HepG2 (cell line): ENCODE results near the gene USP9Y. TPM values are rescaled to one million over a fixed set of nuclear protein-coding genes. Genes with fewer than 3 reads are reported as not detected.

Experiments
- ATAC-seq: fragments of 200-7000 bp; cut with Tn5 transposase; 3 replicates; pipeline ENCODE4 v1.9.1; 2020; ENCODE audit warnings: mild to moderate bottlenecking, moderate library complexity
- BruUV-seq: library from RNA; stranded (reverse); fragments of 400-500 nt; replicated peaks from 2 replicates; lab custom pipeline; 2021; lab: Mats Ljungman, UMichigan
- CTCF ChIA-PET: fragments of 300-600 bp; formaldehyde crosslinking; extraction: SDS; loops from one replicate; lab custom pipeline; 2021; ENCODE audit warnings: low total read pairs, inconsistent platforms, low intra/inter-chr PET ratio; lab: Yijun Ruan, JAX
- POLR2A ChIA-PET: fragments of 350-600 bp; sonication (Branson Sonifier 250); formaldehyde crosslinking; loops from one replicate; lab custom pipeline; 2020; ENCODE audit warnings: antibody characterized with exemption, inconsistent platforms; lab: Yijun Ruan, JAX
- DNase-seq: peaks from one replicate; pipeline ENCODE4 v3.0.0-alpha.2; 2015; ENCODE audit warnings: low spot score
- FAIRE-seq: peaks from 3 replicates; lab custom pipeline; 2011; peaks lifted over from hg19 to GRCh38; lab: Jason Lieb, UNC
- H2AFZ ChIP-seq: one replicate; pipeline ENCODE4 v1.6.1; 2011; ENCODE audit warnings: low read length, inconsistent platforms
- H3K27ac ChIP-seq: fragments of 300-600 bp; 3 replicates; pipeline ENCODE4 v1.8.0; 2011; ENCODE audit warnings: mixed run types, mild to moderate bottlenecking, mixed read lengths, low read length, inconsistent platforms; ENCODE audit not compliant: insufficient read depth; ENCODE audit errors: extremely low read length
- H3K27me3 ChIP-seq, 2 experiments: fragments of 200-600 bp in 1 of 2; 2 replicates in 1 of 2; 3 replicates in 1 of 2; pipeline versions ENCODE4 v1.6.0 to v1.8.0; 2011; ENCODE audit warnings: low read length in 2 of 2, mild to moderate bottlenecking in 2 of 2, moderate library complexity in 2 of 2, inconsistent platforms in 1 of 2; ENCODE audit not compliant: insufficient read depth in 2 of 2, control insufficient read depth in 1 of 2
- H3K36me3 ChIP-seq, 2 experiments: fragments of 200-600 bp in 1 of 2; replicated peaks in 1 of 2; 2 replicates in 1 of 2; 3 replicates in 1 of 2; pipeline versions ENCODE4 v1.5.1 to v1.8.0; 2011; ENCODE audit warnings: low read length in 2 of 2, inconsistent platforms in 1 of 2; ENCODE audit not compliant: insufficient read depth in 2 of 2, control insufficient read depth in 1 of 2
- H3K4me1 ChIP-seq: 2 replicates; pipeline ENCODE4 v1.5.1; 2012; ENCODE audit warnings: low read length, inconsistent platforms; ENCODE audit not compliant: insufficient read depth
- H3K4me2 ChIP-seq: 2 replicates; pipeline ENCODE4 v1.6.0; 2011; ENCODE audit warnings: low read depth, low read length, inconsistent platforms
- H3K4me3 ChIP-seq, 3 experiments: fragments of 200-600 bp in 1 of 3; sonication (generic), shearing (Covaris generic) in 1 of 3; replicated peaks in 1 of 3; 2 replicates each; pipeline ENCODE4 v1.5.1; 2011 to 2016; ENCODE audit warnings: low read length in 3 of 3, inconsistent platforms in 2 of 3, low read depth in 2 of 3, mild to moderate bottlenecking in 2 of 3, control low read depth in 1 of 3, mixed read lengths in 1 of 3; ENCODE audit not compliant: insufficient read depth in 1 of 3
- H3K79me2 ChIP-seq: one replicate; pipeline ENCODE4 v1.6.1; 2011; ENCODE audit warnings: low read length, inconsistent platforms; ENCODE audit not compliant: insufficient read depth
- H3K9ac ChIP-seq: 2 replicates; pipeline ENCODE4 v1.6.0; 2011; ENCODE audit warnings: mild to moderate bottlenecking, low read depth, low read length, inconsistent platforms; ENCODE audit not compliant: insufficient read depth
- H3K9me3 ChIP-seq: 2 replicates; pipeline ENCODE4 v1.5.1; 2012; ENCODE audit warnings: mild to moderate bottlenecking, low read length
- H4K20me1 ChIP-seq: 2 replicates; pipeline ENCODE4 v1.6.0; 2011; ENCODE audit warnings: inconsistent platforms, mild to moderate bottlenecking, low read length, moderate library complexity; ENCODE audit not compliant: insufficient read depth
- CC2D1A ChIP-seq: sonication (generic); formaldehyde crosslinking; IDR thresholded peaks from 2 replicates; pipeline ENCODE4 v1.8.1; 2023; ENCODE audit warnings: mild to moderate bottlenecking, missing genetic modification reagents
- EEA1 ChIP-seq: sonication (generic); formaldehyde crosslinking; IDR thresholded peaks from 2 replicates; pipeline ENCODE4 v1.5.1; 2020; ENCODE audit warnings: mild to moderate bottlenecking, missing genetic modification reagents, borderline replicate concordance
- ISX ChIP-seq: sonication (generic); formaldehyde crosslinking; conservative IDR thresholded peaks from 2 replicates; pipeline ENCODE4 v1.5.0; 2020; ENCODE audit warnings: missing genetic modification reagents
- MAZ ChIP-seq, 2 experiments: sonication (generic) in 1 of 2; formaldehyde crosslinking in 1 of 2; IDR thresholded peaks; 2 replicates each; pipeline versions ENCODE4 v1.5.0 to v1.6.1; 2012 to 2020; ENCODE audit warnings: low read depth in 2 of 2, mild to moderate bottlenecking in 2 of 2, borderline replicate concordance in 1 of 2, improper control_type of control experiment in 1 of 2, low read length in 1 of 2, missing genetic modification reagents in 1 of 2, moderate library complexity in 1 of 2
- NR2C2 ChIP-seq: sonication (generic); formaldehyde crosslinking; IDR thresholded peaks from 2 replicates; pipeline ENCODE4 v1.4.0; 2020; ENCODE audit warnings: missing genetic modification reagents, mild to moderate bottlenecking, moderate library complexity, borderline replicate concordance
- POLR2G ChIP-seq: fragments of 200-400 bp; formaldehyde crosslinking; IDR thresholded peaks from 2 replicates; pipeline ENCODE4 v1.6.1; 2018; ENCODE audit warnings: mild to moderate bottlenecking, low read depth, low read length, moderate library complexity
- U2AF2 ChIP-seq: fragments of 200-400 bp; formaldehyde crosslinking; IDR thresholded peaks from 2 replicates; pipeline ENCODE4 v1.6.1; 2017; ENCODE audit warnings: low read depth, mild to moderate bottlenecking, low read length
- ZFX ChIP-seq: sonication (generic); formaldehyde crosslinking; IDR thresholded peaks from 2 replicates; pipeline ENCODE4 v1.4.0; 2020; ENCODE audit warnings: mild to moderate bottlenecking, low read depth, missing genetic modification reagents, moderate library complexity
- ZFY ChIP-seq: sonication (generic); formaldehyde crosslinking; IDR thresholded peaks from 2 replicates; pipeline ENCODE4 v1.4.0; 2020; ENCODE audit warnings: missing genetic modification reagents
- ZNF256 ChIP-seq: sonication (generic); formaldehyde crosslinking; conservative IDR thresholded peaks from 2 replicates; pipeline ENCODE4 v1.4.0; 2020; ENCODE audit warnings: missing genetic modification reagents
- WGBS: methylation state at CpG from one replicate; pipeline ENCODE4 v1.1.6; 2017; ENCODE audit warnings: low lambda C conversion rate; 5-methylcytosine and 5-hydroxymethylcytosine counted together
- in situ Hi-C: cut with HindIII; loops from 2 replicates; pipeline ENCODE4 v1.10.0; 2017; ENCODE audit warnings: low pct_unique_long_range_greater_than_20kb; ENCODE audit not compliant: extremely low pct_ligation_motif_present
- intact Hi-C: fragments of 100-400 bp; cut with micrococcal nuclease; formaldehyde crosslinking; loops from one replicate; pipeline ENCODE4 v1.10.0; 2022; ENCODE audit not compliant: unreplicated experiment
- polyA plus RNA-seq, 8 experiments: library from polyadenylated mRNA; depleted of rRNA in 3 of 8; stranded (reverse) in 7 of 8; unstranded in 1 of 8; fragments of >200 nt; fragmentation: Illumina TruSeq in 4 of 8; extraction: Trizol in 4 of 8; gene quantifications; 2 replicates each; pipeline versions ENCODE4 v1.2.1 to v1.2.3, GENCODE V29; 2011 to 2016; ENCODE audit warnings: low read depth in 4 of 8, missing spikeins in 1 of 8, mixed read lengths in 1 of 8; ENCODE audit not compliant: insufficient read depth in 1 of 8
- total RNA-seq, 5 experiments: library from RNA; depleted of rRNA; stranded (reverse); fragments of >200 nt; fragmentation: Illumina TruSeq; extraction: Trizol; gene quantifications; 2 replicates each; pipeline ENCODE4 v1.2.3, GENCODE V29; 2016; ENCODE audit warnings: low read depth in 1 of 5
- TF ChIP-seq, protein P1 (sequence below): sonication (generic); formaldehyde crosslinking; IDR thresholded peaks from 2 replicates; pipeline ENCODE4 v1.4.0; 2020; ENCODE audit warnings: missing genetic modification reagents, mild to moderate bottlenecking, borderline replicate concordance
- TF ChIP-seq, protein P2 (sequence below): sonication (generic); formaldehyde crosslinking; conservative IDR thresholded peaks from 2 replicates; pipeline ENCODE4 v1.8.0; 2022; ENCODE audit warnings: low read depth, missing genetic modification reagents
- TF ChIP-seq, protein P3 (sequence below): sonication (generic); formaldehyde crosslinking; conservative IDR thresholded peaks from 2 replicates; pipeline ENCODE4 v1.8.0; 2022; ENCODE audit warnings: missing genetic modification reagents
- TF ChIP-seq, protein P4 (sequence below): sonication (generic); formaldehyde crosslinking; IDR thresholded peaks from 2 replicates; pipeline ENCODE4 v1.5.0; 2020; ENCODE audit warnings: missing genetic modification reagents

The USP9Y gene
- total and polyA plus RNA-seq, 2 of the 13 experiments (the other 11 are each of a cell fraction or from before 2014, with no cell fraction given) = 14.6 to 41.9 TPM

DNA sequence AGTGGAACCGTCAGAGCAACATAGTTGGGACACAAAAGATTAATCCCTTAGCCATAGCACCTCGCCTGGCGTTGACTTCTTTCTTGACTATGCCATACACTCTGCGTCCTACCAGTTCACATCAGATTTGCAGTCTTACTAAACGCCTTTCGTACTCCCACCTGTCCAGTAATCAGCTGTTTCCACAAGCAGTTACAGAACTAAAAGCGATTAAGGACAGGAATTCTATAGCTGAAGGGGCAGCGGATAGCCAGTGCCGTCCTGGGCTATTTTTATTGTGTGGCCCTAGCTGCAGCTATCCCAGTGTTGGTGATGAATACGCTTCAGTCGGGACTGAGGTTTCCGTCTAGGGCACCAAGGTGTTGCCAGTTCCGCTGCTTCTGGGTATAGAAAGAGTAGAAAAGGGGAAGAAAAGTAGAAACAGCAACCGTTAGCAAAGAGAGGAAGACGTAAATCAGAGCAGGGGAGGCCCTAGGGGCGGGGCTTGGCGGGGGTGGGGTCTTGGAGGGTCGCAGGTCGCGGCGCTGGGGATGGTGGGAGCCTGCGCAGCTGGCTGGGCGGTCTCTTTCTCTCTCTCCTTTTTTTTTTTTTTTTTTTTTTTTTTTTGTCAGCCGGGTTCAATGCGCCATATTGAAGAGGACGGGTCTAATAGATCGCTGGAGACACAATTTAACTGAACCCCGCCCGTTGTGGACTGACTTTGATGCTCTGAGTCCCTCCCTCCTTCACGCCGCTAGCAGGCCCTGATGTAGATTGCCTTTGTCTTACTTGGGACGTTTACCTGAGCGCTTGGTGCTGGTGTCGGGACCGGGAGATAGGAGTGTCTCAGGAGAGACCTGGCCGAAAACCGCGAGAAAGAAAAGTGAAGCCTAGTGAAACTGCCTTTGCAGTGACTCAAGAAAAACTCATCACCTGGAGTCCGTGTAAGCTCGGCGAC lies 39.0 kb upstream of the USP9Y start:
- H3K27me3 ChIP-seq = no peaks in the 10 kb centered on the region; a peak in 1 of 5 replicates
- in situ Hi-C loops (no loop called here), intact Hi-C loops (loop anchor here (5.0 kb wide), 1 partner anchor 40 kb away; the partner anchor contains the start of gene USP9Y)
- under 1% methylated on average over 33 of the region's 41 CpGs for WGBS
- POLR2A ChIA-PET = interaction anchor here (0.6 to 0.8 kb wide), 3 partner anchors 10 to 1862 kb away, joined by 3 to 6 read pairs (median 4); partner anchors contain the start of gene NLGN4Y
- FAIRE-seq (no peak), ATAC-seq (peak; percentile 83), DNase-seq (peak; percentile 49)
- peaks cover 24% of the 10 kb centered on the region for H3K4me1 ChIP-seq
- BruUV-seq = TSS peak; percentile 81
- peak overlapping the region; percentile 82 for H3K9ac ChIP-seq
- CTCF ChIA-PET = no interaction called here
- H4K20me1 ChIP-seq = no peaks in the 10 kb centered on the region
- H3K27ac ChIP-seq = peak overlapping the region; percentile 76
- H3K79me2 ChIP-seq = peaks cover 36% of the 10 kb centered on the region
- peak overlapping the region; percentile 71 for H3K4me2 ChIP-seq
- H3K4me3 ChIP-seq = peak overlapping the region; percentile 77 to 82 (median 79)
- no peaks in the 10 kb centered on the region for H3K9me3 ChIP-seq
- peak overlapping the region; percentile 98 for H2AFZ ChIP-seq
- no peaks in the 10 kb centered on the region for H3K36me3 ChIP-seq
- TF ChIP-seq, protein P1, sequence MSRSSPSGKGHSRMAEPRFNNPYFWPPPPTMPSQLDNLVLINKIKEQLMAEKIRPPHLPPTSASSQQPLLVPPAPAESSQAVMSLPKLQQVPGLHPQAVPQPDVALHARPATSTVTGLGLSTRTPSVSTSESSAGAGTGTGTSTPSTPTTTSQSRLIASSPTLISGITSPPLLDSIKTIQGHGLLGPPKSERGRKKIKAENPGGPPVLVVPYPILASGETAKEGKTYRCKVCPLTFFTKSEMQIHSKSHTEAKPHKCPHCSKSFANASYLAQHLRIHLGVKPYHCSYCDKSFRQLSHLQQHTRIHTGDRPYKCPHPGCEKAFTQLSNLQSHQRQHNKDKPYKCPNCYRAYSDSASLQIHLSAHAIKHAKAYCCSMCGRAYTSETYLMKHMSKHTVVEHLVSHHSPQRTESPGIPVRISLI (CRISPR knock-in tag) = peak; percentile 77
- TF ChIP-seq ZFY (CRISPR knock-in tag) (0 out of 2 replicates have a peak, but pooled peaks have one; percentile 19), ZFX (CRISPR knock-in tag) (peak; percentile 26; the same call in 1 of the 2 replicates), EEA1 (CRISPR knock-in tag) (no peak), POLR2G (peak; percentile 23; the same call in 1 of the 2 replicates), U2AF2 (no peak), CC2D1A (CRISPR knock-in tag) (no peak), ISX (CRISPR knock-in tag) (no peak), MAZ (IDR thresholded peaks at IDR 0.05; ENCODE audit: borderline replicate concordance, low read depth, low read length) (no peak), MAZ (CRISPR knock-in tag; IDR thresholded peaks at IDR 0.05; ENCODE audit: low read depth) (no peak), ZNF256 (no peak), NR2C2 (CRISPR knock-in tag) (0 out of 2 replicates have a peak, but pooled peaks have one; percentile 36)
- TF ChIP-seq, protein P2, sequence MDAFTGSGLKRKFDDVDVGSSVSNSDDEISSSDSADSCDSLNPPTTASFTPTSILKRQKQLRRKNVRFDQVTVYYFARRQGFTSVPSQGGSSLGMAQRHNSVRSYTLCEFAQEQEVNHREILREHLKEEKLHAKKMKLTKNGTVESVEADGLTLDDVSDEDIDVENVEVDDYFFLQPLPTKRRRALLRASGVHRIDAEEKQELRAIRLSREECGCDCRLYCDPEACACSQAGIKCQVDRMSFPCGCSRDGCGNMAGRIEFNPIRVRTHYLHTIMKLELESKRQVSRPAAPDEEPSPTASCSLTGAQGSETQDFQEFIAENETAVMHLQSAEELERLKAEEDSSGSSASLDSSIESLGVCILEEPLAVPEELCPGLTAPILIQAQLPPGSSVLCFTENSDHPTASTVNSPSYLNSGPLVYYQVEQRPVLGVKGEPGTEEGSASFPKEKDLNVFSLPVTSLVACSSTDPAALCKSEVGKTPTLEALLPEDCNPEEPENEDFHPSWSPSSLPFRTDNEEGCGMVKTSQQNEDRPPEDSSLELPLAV = no peak
- TF ChIP-seq, protein P3, sequence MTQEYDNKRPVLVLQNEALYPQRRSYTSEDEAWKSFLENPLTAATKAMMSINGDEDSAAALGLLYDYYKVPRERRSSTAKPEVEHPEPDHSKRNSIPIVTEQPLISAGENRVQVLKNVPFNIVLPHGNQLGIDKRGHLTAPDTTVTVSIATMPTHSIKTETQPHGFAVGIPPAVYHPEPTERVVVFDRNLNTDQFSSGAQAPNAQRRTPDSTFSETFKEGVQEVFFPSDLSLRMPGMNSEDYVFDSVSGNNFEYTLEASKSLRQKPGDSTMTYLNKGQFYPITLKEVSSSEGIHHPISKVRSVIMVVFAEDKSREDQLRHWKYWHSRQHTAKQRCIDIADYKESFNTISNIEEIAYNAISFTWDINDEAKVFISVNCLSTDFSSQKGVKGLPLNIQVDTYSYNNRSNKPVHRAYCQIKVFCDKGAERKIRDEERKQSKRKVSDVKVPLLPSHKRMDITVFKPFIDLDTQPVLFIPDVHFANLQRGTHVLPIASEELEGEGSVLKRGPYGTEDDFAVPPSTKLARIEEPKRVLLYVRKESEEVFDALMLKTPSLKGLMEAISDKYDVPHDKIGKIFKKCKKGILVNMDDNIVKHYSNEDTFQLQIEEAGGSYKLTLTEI (CRISPR knock-in tag) = no peak
- TF ChIP-seq, protein P4, sequence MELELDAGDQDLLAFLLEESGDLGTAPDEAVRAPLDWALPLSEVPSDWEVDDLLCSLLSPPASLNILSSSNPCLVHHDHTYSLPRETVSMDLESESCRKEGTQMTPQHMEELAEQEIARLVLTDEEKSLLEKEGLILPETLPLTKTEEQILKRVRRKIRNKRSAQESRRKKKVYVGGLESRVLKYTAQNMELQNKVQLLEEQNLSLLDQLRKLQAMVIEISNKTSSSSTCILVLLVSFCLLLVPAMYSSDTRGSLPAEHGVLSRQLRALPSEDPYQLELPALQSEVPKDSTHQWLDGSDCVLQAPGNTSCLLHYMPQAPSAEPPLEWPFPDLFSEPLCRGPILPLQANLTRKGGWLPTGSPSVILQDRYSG = no peak
